HepG2 (cell line): ENCODE data around the gene GRB7. TPM values are rescaled to one million over a fixed set of nuclear protein-coding genes. Genes with fewer than 3 reads are reported as not detected.

Experiments used
- ARID2 ChIP-seq: sonication (generic); formaldehyde crosslinking; IDR thresholded peaks from 2 replicates; pipeline ENCODE4 v1.8.1; 2022; ENCODE audit warnings: mild to moderate bottlenecking, missing genetic modification reagents, borderline replicate concordance
- ATF7-NPFF ChIP-seq: sonication (generic); formaldehyde crosslinking; IDR thresholded peaks from 2 replicates; pipeline ENCODE4 v1.8.1; 2023; ENCODE audit warnings: mild to moderate bottlenecking, low read depth, missing genetic modification reagents, moderate library complexity
- KMT2A ChIP-seq: sonication (generic); formaldehyde crosslinking; IDR thresholded peaks from 2 replicates; pipeline ENCODE4 v1.4.0; 2020; ENCODE audit warnings: missing genetic modification reagents
- MYNN ChIP-seq: sonication (generic); formaldehyde crosslinking; IDR thresholded peaks from 2 replicates; pipeline ENCODE4 v1.4.0; 2020; ENCODE audit warnings: mild to moderate bottlenecking, low read depth, missing genetic modification reagents
- NFE2 ChIP-seq: sonication (generic); formaldehyde crosslinking; IDR thresholded peaks from 2 replicates; pipeline ENCODE4 v1.4.0; 2020; ENCODE audit warnings: missing genetic modification reagents
- NR3C1 ChIP-seq: sonication (generic); formaldehyde crosslinking; IDR thresholded peaks from 2 replicates; pipeline ENCODE4 v1.4.0; 2020; ENCODE audit warnings: missing genetic modification reagents
- POLR2AphosphoS2 ChIP-seq: IDR thresholded peaks from 2 replicates; pipeline ENCODE4 v1.6.1; 2011; ENCODE audit warnings: low read depth, low read length, improper control_type of control experiment
- RBAK ChIP-seq: sonication (generic); formaldehyde crosslinking; IDR thresholded peaks from 2 replicates; pipeline ENCODE4 v1.5.1; 2020; ENCODE audit warnings: mild to moderate bottlenecking, missing genetic modification reagents
- SMARCC2 ChIP-seq: fragments of 450-650 bp; IDR thresholded peaks from 2 replicates; pipeline ENCODE4 v1.6.1; 2017; ENCODE audit warnings: antibody characterized with exemption, mild to moderate bottlenecking
- XBP1 ChIP-seq: sonication (generic); formaldehyde crosslinking; IDR thresholded peaks from 2 replicates; pipeline ENCODE4 v1.5.0; 2020; ENCODE audit warnings: missing genetic modification reagents
- ZSCAN31 ChIP-seq: sonication (generic); formaldehyde crosslinking; IDR thresholded peaks from 2 replicates; pipeline ENCODE4 v1.5.0; 2020; ENCODE audit warnings: low read depth, mild to moderate bottlenecking, missing genetic modification reagents
- polyA plus RNA-seq, 8 experiments: library from polyadenylated mRNA; depleted of rRNA in 3 of 8; stranded (reverse) in 7 of 8; unstranded in 1 of 8; fragments of >200 nt; fragmentation: Illumina TruSeq in 4 of 8; extraction: Trizol in 4 of 8; gene quantifications; 2 replicates each; pipeline versions ENCODE4 v1.2.1 to v1.2.3, GENCODE V29; 2011 to 2016; ENCODE audit warnings: low read depth in 4 of 8, missing spikeins in 1 of 8, mixed read lengths in 1 of 8; ENCODE audit not compliant: insufficient read depth in 1 of 8
- total RNA-seq, 5 experiments: library from RNA; depleted of rRNA; stranded (reverse); fragments of >200 nt; fragmentation: Illumina TruSeq; extraction: Trizol; gene quantifications; 2 replicates each; pipeline ENCODE4 v1.2.3, GENCODE V29; 2016; ENCODE audit warnings: low read depth in 1 of 5
- TF ChIP-seq, protein P1 (sequence below): sonication (generic); formaldehyde crosslinking; IDR thresholded peaks from 2 replicates; pipeline ENCODE4 v1.4.0; 2020; ENCODE audit warnings: missing genetic modification reagents
- TF ChIP-seq, protein P2 (sequence below): sonication (generic); formaldehyde crosslinking; IDR thresholded peaks from 2 replicates; pipeline ENCODE4 v1.4.0; 2020; ENCODE audit warnings: missing genetic modification reagents, mild to moderate bottlenecking, borderline replicate concordance
- TF ChIP-seq, protein P3 (sequence below): sonication (generic); formaldehyde crosslinking; IDR thresholded peaks from 2 replicates; pipeline ENCODE4 v1.4.0; 2020; ENCODE audit warnings: mild to moderate bottlenecking, missing genetic modification reagents
- TF ChIP-seq, protein P4 (sequence below): sonication (generic); formaldehyde crosslinking; IDR thresholded peaks from 2 replicates; pipeline ENCODE4 v1.5.0; 2020; ENCODE audit warnings: mild to moderate bottlenecking, missing genetic modification reagents
- TF ChIP-seq, protein P5 (sequence below): sonication (generic); formaldehyde crosslinking; IDR thresholded peaks from 2 replicates; pipeline ENCODE4 v1.9.0; 2021; ENCODE audit warnings: missing genetic modification reagents, borderline replicate concordance

The GRB7 gene
- total and polyA plus RNA-seq, 2 of the 13 experiments (the other 11 are each of a cell fraction or from before 2014, with no cell fraction given), result 60.2 to 77.7 TPM

DNA sequence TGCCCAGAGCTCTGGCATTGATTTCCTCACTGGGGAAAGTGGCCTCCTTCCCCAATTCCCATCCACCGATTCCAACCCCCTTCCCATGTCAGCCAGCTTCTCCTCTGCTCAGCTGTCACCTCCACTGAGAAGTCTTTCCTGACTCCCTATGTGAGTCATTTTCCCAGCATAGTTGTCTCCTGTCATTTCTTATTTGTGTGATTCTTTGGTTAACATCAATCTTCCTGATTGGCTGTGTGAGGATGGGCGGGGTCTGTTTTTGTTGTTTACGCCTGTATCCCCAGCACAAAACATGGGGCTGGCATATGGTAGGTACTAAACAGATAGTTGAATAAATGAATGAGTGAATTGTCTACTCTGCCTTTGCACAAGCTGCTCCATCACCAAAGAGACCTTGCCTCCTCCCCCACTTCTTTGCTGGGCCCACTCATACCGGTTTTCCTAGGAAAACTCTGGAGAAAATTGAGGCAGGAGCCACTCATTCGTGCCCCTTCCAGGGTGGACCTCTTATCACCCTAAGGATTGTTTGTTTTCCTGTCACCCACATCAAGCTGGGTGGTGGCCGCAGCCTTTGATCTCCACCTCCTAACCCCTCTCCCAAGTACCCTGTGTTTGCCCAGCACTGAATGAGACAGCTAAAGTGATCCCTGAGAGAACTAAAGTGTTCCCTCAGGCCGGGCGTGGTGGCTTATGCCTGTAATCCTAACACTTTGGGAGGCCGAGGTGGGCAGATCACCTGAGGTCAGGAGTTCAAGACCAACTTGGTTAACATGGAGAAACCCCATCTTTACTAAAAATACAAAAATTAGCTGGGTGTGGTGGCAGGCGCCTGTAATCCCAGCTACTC lies 1.2 kb upstream of the GRB7 start (continued):
- TF ChIP-seq, protein P1, sequence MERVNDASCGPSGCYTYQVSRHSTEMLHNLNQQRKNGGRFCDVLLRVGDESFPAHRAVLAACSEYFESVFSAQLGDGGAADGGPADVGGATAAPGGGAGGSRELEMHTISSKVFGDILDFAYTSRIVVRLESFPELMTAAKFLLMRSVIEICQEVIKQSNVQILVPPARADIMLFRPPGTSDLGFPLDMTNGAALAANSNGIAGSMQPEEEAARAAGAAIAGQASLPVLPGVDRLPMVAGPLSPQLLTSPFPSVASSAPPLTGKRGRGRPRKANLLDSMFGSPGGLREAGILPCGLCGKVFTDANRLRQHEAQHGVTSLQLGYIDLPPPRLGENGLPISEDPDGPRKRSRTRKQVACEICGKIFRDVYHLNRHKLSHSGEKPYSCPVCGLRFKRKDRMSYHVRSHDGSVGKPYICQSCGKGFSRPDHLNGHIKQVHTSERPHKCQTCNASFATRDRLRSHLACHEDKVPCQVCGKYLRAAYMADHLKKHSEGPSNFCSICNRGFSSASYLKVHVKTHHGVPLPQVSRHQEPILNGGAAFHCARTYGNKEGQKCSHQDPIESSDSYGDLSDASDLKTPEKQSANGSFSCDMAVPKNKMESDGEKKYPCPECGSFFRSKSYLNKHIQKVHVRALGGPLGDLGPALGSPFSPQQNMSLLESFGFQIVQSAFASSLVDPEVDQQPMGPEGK, result peak; percentile 92
- TF ChIP-seq, protein P2, sequence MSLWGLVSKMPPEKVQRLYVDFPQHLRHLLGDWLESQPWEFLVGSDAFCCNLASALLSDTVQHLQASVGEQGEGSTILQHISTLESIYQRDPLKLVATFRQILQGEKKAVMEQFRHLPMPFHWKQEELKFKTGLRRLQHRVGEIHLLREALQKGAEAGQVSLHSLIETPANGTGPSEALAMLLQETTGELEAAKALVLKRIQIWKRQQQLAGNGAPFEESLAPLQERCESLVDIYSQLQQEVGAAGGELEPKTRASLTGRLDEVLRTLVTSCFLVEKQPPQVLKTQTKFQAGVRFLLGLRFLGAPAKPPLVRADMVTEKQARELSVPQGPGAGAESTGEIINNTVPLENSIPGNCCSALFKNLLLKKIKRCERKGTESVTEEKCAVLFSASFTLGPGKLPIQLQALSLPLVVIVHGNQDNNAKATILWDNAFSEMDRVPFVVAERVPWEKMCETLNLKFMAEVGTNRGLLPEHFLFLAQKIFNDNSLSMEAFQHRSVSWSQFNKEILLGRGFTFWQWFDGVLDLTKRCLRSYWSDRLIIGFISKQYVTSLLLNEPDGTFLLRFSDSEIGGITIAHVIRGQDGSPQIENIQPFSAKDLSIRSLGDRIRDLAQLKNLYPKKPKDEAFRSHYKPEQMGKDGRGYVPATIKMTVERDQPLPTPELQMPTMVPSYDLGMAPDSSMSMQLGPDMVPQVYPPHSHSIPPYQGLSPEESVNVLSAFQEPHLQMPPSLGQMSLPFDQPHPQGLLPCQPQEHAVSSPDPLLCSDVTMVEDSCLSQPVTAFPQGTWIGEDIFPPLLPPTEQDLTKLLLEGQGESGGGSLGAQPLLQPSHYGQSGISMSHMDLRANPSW (CRISPR knock-in tag), result no peak
- TF ChIP-seq ARID2 (CRISPR knock-in tag) (no peak), KMT2A (no peak), ATF7-NPFF (CRISPR knock-in tag) (no peak; the same call in 1 of the 2 replicates), RBAK (CRISPR knock-in tag) (no peak), NFE2 (CRISPR knock-in tag) (peak; percentile 15; the same call in 1 of the 2 replicates), ZSCAN31 (CRISPR knock-in tag) (no peak), SMARCC2 (no peak), POLR2AphosphoS2 (no peak), NR3C1 (CRISPR knock-in tag) (no peak), XBP1 (no peak), MYNN (no peak)
- TF ChIP-seq, protein P3, sequence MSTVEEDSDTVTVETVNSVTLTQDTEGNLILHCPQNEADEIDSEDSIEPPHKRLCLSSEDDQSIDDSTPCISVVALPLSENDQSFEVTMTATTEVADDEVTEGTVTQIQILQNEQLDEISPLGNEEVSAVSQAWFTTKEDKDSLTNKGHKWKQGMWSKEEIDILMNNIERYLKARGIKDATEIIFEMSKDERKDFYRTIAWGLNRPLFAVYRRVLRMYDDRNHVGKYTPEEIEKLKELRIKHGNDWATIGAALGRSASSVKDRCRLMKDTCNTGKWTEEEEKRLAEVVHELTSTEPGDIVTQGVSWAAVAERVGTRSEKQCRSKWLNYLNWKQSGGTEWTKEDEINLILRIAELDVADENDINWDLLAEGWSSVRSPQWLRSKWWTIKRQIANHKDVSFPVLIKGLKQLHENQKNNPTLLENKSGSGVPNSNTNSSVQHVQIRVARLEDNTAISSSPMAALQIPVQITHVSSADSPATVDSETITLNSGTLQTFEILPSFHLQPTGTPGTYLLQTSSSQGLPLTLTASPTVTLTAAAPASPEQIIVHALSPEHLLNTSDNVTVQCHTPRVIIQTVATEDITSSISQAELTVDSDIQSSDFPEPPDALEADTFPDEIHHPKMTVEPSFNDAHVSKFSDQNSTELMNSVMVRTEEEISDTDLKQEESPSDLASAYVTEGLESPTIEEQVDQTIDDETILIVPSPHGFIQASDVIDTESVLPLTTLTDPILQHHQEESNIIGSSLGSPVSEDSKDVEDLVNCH (CRISPR knock-in tag), result no peak
- TF ChIP-seq, protein P4, sequence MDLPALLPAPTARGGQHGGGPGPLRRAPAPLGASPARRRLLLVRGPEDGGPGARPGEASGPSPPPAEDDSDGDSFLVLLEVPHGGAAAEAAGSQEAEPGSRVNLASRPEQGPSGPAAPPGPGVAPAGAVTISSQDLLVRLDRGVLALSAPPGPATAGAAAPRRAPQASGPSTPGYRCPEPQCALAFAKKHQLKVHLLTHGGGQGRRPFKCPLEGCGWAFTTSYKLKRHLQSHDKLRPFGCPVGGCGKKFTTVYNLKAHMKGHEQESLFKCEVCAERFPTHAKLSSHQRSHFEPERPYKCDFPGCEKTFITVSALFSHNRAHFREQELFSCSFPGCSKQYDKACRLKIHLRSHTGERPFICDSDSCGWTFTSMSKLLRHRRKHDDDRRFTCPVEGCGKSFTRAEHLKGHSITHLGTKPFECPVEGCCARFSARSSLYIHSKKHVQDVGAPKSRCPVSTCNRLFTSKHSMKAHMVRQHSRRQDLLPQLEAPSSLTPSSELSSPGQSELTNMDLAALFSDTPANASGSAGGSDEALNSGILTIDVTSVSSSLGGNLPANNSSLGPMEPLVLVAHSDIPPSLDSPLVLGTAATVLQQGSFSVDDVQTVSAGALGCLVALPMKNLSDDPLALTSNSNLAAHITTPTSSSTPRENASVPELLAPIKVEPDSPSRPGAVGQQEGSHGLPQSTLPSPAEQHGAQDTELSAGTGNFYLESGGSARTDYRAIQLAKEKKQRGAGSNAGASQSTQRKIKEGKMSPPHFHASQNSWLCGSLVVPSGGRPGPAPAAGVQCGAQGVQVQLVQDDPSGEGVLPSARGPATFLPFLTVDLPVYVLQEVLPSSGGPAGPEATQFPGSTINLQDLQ, result no peak
- TF ChIP-seq, protein P5, sequence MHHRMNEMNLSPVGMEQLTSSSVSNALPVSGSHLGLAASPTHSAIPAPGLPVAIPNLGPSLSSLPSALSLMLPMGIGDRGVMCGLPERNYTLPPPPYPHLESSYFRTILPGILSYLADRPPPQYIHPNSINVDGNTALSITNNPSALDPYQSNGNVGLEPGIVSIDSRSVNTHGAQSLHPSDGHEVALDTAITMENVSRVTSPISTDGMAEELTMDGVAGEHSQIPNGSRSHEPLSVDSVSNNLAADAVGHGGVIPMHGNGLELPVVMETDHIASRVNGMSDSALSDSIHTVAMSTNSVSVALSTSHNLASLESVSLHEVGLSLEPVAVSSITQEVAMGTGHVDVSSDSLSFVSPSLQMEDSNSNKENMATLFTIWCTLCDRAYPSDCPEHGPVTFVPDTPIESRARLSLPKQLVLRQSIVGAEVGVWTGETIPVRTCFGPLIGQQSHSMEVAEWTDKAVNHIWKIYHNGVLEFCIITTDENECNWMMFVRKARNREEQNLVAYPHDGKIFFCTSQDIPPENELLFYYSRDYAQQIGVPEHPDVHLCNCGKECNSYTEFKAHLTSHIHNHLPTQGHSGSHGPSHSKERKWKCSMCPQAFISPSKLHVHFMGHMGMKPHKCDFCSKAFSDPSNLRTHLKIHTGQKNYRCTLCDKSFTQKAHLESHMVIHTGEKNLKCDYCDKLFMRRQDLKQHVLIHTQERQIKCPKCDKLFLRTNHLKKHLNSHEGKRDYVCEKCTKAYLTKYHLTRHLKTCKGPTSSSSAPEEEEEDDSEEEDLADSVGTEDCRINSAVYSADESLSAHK (CRISPR knock-in tag), result no peak
